GM21723 (cell line): ENCODE results near the gene VGLL4.

Source experiments
- ATAC-seq: cut with Tn5 transposase; IDR thresholded peaks from one replicate; pipeline ENCODE4 v1.9.1; 2021; ENCODE audit warnings: mild to moderate bottlenecking, moderate library complexity; ENCODE audit not compliant: unreplicated experiment

VGLL4 gene

DNA sequence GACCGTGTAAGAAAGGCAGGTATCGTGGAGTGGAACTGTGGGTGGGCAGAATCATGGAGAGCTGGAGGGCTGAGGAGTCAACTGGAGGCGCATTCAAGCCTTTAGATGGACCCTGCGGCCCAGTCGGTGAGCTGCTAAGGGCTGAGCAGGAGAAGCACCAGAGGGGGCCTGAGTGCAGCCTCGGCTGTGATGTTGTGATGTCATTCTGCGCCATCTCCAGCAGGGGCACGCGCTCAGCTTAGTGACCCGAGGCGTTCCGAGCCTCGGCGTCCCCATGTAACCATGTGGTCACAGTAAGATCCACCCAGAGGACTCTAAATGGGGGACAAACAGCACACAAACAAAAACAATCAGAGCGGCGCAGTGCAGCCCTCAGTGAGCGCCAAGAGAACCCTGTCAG, 76.8 kb downstream of the VGLL4 start:
- ATAC-seq, result no peak

DNA sequence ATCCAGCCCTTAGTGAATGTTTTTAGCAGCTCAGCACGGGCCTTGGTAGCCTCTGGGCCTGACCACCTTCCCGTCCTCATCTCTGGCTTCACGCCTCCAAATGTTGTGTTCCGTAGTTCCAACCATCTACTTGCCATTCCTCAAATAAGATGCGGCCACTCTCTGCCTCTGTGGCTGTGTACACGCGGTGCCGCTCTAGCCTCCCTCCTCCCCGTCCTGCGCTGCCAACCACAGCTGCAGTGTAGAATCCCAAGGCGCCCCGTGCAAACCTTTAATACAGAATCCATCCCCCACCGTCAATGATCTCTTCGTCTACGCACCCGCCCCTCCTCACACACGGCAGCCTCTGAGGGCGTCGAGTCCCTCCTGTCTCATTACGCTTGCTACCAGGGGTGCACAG, 77.2 kb downstream of the VGLL4 start:
- no peak for ATAC-seq

DNA sequence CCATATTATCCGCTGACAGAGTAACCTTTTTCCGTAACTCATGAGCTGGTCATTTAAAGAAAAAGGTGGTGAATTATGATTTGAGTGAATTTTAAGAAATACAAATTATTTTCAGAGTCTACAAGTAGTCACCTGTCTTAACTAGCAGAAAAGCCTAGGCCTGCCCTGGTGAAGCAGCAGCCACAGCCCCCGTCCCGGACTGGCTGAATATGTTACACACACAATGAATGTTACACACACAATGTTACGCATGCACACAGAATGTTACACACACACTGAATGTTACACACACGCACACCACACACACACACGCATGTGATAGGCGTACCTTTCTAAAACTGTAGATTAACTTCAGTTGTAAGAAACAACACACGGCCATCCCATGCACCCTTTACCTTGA, 77.8 kb downstream of the VGLL4 start:
- ATAC-seq, result no peak

- no peak for ATAC-seq
These were observed 78.2 kb downstream of the VGLL4 start for GRCh38 chr3:11565492-11565891.

DNA sequence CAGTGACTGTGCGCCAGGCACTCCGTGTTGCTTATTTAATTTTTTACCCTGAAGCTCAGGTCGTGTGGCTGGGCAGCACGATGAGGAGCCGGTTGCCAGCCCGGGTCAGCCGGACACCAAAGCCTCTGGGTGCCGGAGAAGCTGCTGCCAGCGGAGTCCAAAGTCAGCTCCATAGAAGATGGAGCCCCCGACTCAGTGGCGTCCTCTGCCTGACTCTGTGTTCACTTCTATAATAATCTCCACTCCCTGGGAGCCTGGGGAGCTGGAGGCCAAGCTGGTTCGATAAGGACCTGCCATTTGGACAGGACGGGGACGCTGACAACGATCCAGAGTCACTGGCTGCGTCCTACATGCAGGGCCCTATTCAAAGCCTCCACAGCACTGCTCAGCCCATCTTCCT, 78.6 kb downstream of the VGLL4 start:
- no peak for ATAC-seq

DNA sequence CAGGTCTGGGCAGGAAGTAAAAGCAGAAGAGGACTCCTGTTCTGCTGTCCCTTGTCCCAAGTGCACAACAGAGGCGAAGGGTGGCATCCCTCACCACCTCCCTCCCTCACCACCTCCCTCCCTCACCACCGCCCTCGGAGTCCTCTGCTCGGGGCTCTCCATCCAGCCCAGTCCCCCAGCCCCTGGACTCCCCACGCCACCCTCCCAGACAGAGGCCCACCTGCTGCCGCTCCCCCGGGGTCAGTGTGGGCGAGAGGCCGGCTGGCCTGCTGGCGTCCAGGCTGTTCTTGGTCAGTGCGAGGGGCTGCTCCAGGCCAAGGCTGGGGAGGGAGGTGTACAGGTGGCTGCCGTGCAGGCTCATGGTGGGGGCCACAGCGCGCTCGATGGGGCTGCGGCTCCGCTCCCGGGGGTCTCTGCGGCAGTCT, 79.1 kb downstream of the VGLL4 start:
- no peak for ATAC-seq

GRCh38 chr3:11563865-11564185, 79.9 kb downstream of the VGLL4 start:
- no peak for ATAC-seq

GRCh38 chr3:11563159-11563864, 80.4 kb downstream of the VGLL4 start:
- no peak for ATAC-seq

DNA sequence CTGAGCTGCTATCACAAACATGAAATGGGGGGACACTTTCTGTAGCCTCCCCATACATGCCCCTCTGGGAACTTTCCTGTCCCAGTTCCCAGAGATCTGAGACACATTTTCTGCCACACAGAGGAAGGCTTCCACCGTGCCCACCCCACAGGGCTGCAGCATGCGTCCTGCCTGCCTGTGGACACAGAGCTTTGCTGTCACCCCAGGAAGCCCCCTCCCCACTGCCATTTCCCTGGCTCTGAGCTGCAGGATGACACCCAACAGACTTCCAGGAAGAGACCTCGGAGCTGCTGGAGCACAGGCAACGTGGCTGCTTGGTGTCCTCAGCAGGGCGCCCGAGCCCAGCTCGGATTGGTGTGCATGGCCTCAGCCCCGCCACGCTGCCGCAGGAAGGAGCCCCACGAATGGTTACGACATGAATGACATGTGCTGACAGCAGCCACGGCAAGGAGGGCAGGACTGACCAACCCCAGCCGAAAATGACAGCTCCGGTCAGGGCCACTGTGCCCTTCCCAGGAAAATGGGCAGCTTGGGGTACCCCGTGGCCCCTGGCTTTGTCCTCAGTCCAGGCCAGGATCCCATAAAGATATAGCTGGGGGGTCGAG, 81.3 kb downstream of the VGLL4 start:
- ATAC-seq, result no peak

DNA sequence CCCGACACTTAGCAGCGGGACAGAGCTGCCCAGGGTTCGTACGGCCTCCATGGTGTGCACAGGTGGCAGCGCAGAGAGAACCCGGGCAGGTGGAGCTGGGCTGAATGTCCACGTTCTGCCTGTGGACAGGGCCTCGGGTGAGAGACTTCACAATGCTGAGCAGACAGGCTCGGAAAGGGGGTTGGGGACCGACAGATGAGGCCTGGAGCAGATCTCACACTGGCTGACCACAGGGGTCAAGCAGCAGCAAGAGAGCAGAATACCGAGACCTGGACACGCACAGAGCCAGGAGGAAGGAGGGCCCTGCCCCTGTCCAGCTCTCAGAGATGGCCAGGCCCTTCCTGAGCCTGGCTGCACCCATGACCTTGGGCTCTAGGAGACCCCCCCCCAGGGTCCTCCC, 83.0 kb downstream of the VGLL4 start:
- ATAC-seq, result no peak

GRCh38 chr3:11559816-11560633, 83.7 kb downstream of the VGLL4 start:
- no peak for ATAC-seq

DNA sequence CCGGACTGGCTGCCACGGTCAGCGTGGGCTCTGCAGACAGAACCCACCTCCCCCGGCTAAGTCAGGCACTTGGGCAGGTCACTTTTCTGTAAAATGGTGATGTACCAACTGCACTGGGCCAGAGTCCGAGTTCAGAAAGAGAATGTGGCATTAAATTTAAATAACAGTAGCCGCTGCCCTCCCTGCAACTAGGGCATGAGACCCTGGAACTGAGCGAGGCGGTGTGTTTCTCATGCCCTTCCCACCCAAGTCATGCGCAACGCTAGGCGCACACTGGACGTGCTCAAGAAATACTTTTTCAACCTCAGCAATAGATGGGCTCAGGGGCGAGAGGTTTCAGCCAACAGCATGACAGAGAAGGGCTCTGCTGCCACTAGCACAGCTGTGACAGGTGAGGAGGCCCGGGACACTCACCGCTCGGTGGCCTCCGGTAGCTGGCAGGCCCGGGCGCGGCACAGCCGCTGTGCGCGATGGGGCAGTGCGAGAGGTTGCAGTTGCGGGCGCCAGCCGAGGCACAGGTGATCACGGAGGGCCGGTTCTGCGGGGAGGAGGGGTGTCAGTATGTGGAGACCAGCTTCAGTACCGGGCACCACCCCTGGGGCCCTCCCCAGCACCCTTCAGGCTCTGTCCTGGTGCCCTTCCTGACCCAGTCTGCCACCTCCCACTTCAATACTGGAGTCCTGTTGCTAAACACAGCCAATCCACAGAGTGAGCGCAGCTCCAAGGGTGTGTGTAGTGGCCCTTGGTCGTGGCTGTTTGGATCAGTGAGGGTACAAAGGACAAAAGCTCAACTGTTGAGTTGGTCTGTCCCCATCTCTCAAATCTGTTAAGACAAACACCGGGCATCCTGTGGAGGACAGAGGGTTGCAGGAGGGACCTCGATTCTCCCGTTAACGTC, 84.5 kb downstream of the VGLL4 start:
- no peak for ATAC-seq

DNA sequence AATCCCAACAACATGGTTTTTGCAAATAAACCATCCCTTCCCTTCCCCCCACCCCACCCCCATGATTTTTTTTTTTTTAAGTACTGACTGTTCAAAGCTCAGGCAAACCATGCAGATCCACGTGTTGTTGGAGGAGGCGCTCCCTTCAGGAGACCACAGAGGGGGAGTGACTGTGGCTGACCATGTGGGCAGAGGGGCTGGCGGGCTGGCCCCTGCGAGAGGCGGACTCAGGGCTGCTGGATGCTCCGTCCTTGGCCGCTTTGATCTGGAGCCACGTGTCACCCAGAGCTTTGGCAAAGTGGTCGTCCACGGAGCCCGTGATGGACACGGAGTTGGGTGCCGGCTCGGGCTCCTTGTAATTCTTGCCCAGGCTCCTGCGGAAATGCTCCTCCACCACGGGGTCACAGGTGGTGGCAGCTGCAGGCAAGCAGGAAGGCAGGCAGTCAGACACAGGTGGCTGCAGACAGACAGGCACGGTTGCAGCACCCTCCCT, 85.3 kb downstream of the VGLL4 start:
- ATAC-seq, result no peak

DNA sequence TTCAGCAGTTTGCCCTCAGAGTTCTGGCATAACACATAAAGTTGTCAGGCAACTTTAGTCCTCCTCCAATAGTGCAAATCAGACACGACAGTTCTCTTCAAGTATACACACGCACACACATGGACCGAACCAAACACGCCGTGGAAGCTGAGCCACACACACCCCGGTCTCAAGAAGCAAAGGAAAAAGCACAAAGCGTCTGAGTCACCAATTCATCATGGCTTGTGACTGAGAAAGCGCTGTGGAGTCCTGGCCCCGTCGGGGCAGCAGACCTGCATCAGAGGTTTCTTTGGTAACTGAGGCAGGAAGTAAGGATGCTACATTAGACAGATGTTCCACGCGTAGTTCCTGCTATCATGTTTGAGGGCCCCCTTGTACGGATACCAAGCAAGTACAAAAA, 85.7 kb downstream of the VGLL4 start:
- ATAC-seq, result no peak

DNA sequence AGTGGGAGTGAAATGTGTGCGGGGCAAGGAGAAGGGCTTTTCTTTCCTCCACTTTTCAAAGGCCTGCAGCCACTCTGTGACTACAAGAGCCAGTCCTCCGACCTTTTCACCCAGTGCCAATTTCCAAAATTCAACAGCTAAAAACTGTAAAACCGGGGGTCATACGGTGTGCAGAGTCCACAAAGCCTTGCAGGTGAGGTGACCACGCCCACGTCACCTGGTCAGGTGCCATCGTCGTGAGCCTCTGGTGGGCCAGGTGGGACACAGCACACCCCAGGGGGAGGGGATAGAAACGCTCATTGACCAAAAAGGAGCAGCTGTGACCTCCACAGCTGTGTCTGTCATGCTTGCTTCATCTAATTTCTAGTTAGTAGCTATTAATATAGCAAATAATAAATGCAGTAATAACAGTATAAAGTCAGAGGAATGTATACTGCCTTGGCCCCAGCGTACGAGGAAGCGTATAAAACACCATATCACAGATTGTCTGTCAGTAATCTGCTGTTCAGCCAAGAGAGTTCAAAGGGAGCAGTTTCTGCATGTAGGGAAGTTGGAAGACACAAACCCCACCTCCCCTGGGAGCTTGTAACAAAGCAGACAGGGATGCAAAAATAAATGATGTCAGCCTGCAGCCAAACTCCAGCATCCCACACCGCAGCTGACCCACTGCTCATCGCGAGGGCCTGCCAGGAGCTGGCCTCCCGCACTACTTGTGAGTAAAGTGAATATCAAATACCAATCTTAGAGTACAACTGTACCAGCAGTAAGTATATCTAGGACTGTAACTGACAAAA, 86.7 kb downstream of the VGLL4 start:
- ATAC-seq, result no peak

- no peak for ATAC-seq
These were observed 87.7 kb downstream of the VGLL4 start for GRCh38 chr3:11555881-11556633.

DNA sequence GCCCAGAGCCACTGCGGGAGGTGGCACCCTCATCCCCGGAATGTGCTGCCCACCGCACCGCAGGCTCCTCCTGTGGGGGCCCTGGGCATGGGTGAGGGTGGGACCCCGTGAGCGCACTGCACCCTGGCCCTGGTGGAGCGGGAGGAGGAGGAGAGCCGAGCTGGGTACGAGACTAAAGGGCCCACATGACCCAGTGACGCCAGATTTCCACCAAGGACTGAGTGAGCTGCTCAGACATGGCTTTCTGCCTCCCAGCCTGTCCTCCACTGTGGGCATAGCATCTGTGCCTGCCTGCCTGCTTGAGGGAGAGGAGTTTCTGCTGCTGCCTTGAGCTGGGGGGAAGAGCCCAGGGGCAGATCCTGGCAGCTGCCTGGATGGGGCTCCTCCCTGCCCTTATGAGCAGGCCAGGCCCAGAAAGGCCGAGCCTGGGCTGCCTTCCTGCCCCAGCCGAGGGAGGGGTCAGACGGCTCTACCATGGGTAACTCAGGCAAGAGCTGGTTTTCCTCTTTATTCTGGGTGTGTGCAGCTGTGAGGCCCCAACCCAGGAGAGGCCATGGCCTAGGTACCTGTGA, 88.4 kb downstream of the VGLL4 start:
- ATAC-seq, result no peak

GRCh38 chr3:11554666-11555065, 89.0 kb downstream of the VGLL4 start:
- no peak for ATAC-seq

DNA sequence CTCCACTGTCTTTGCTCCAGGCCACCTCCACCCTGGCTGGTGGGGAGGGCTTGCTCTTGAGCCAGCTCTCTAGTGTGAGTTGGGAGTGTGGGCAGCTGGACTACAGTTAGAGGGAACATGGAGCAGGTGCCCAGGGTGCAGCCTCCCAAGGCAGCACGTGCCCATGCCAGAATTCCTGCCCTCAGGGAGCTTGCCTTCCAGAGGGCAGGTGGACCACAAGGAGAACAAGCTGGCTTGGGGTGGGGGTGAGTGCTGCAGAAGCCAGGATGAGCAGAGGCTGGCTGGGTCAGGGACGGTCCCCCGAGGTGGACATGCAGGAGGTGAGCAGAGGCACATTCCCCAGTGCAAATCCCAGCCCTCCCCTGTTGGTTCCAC, 89.5 kb downstream of the VGLL4 start:
- no peak for ATAC-seq
